Measurements from ENCODE around the gene THUMPD3. TPM values are rescaled to one million over a fixed set of nuclear protein-coding genes. Genes with fewer than 3 reads are reported as not detected.
A peak's percentile ranks its signal among the peaks of the same experiment; 100 is the strongest.

Gene THUMPD3
- total and polyA plus RNA-seq, 9 of the 15 experiments (the other 6 are each of a cell fraction or from before 2014, with no cell fraction given), result 58.3 to 132 (median 113) TPM

DNA sequence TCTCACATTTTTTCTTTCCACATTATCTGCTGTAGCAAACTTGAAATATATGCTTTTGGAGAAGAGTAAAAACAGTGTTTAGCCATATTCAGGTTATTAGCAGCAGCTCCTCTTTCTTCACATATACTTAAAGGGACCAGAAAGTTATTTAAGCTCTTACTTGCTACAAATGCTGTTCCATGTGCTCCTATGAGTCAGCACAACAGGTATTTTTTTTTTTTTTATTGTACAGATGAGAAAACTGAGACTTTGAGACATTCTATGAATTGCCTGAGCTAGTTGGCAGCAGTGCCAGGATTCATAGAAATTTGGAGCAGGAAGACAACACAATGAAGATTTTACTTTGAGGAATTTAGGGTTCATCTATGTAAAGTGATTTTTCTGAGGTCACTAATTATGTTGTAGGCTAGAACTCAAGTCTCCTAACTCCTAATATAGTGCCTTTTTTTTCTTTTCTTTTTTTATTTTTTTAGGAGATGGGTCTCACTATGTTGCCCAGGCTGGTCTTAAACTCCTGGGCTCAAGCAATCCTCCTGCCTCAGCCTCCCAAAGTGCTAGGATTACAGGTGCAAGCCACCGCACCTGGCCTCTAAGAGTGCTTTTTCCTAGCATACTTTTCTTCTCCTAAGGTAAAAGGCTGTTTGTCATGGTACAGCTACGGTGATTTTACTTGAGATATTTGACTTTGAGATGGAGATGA lies 58.1 kb downstream of the THUMPD3 start (continued):
- TF ChIP-seq NR2C2 (CRISPR knock-in tag; IDR thresholded peaks at IDR 0.05), result no peak
- TF ChIP-seq NR2C2 (tag; IDR thresholded peaks at IDR 0.05), result no peak
- TF ChIP-seq TCF7L2 (IDR thresholded peaks at IDR 0.05; ENCODE audit: low read depth, low read length), result no peak
- no peak for TF ChIP-seq ESRRB (CRISPR knock-in tag; IDR thresholded peaks at IDR 0.05; ENCODE audit: borderline replicate concordance)
- peak; percentile 25; the same call in 1 of the 2 replicates for TF ChIP-seq MAFF (IDR thresholded peaks at IDR 0.05; ENCODE audit: low read length)
- no peak for TF ChIP-seq JUND (IDR thresholded peaks at IDR 0.05; ENCODE audit: borderline replicate concordance, low read depth, low read length)
- peak; percentile 59; the same call in 1 of the 3 replicates for TF ChIP-seq JUND (tag; IDR thresholded peaks at IDR 0.05; ENCODE audit: borderline replicate concordance, low read depth, low read length)
- TF ChIP-seq DMBX1 (CRISPR knock-in tag; IDR thresholded peaks at IDR 0.05; ENCODE audit: borderline replicate concordance), result 0 out of 2 replicates have a peak, but pooled peaks have one; percentile 28
- peak; percentile 64 for TF ChIP-seq RBM25 (IDR thresholded peaks at IDR 0.05; ENCODE audit: low read depth, low read length, severe bottlenecking)
- no peak for TF ChIP-seq HCFC1 (IDR thresholded peaks at IDR 0.05; ENCODE audit: low read depth, low read length)
- no peak for TF ChIP-seq RBM34 (IDR thresholded peaks at IDR 0.05; ENCODE audit: borderline replicate concordance, insufficient read depth, low read length)
- 0 out of 2 replicates have a peak, but pooled peaks have one; percentile 26 for TF ChIP-seq NBN (IDR thresholded peaks at IDR 0.05; ENCODE audit: low read depth)
- no peak for TF ChIP-seq SNRNP70 (optimal IDR thresholded peaks at IDR 0.05; ENCODE audit: low read depth, low read length)
- TF ChIP-seq HDGF (IDR thresholded peaks at IDR 0.05), result 0 out of 2 replicates have a peak, but pooled peaks have one; percentile 16
- 0 out of 2 replicates have a peak, but pooled peaks have one; percentile 36 for TF ChIP-seq MTA1 (IDR thresholded peaks at IDR 0.05; ENCODE audit: borderline replicate concordance)
- no peak for TF ChIP-seq SIN3B (IDR thresholded peaks at IDR 0.05; ENCODE audit: low read depth)
- TF ChIP-seq ZNF121 (CRISPR knock-in tag; conservative IDR thresholded peaks at IDR 0.05), result peak; percentile 85
- TF ChIP-seq, protein P1, sequence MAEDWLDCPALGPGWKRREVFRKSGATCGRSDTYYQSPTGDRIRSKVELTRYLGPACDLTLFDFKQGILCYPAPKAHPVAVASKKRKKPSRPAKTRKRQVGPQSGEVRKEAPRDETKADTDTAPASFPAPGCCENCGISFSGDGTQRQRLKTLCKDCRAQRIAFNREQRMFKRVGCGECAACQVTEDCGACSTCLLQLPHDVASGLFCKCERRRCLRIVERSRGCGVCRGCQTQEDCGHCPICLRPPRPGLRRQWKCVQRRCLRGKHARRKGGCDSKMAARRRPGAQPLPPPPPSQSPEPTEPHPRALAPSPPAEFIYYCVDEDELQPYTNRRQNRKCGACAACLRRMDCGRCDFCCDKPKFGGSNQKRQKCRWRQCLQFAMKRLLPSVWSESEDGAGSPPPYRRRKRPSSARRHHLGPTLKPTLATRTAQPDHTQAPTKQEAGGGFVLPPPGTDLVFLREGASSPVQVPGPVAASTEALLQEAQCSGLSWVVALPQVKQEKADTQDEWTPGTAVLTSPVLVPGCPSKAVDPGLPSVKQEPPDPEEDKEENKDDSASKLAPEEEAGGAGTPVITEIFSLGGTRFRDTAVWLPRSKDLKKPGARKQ (CRISPR knock-in tag; IDR thresholded peaks at IDR 0.05), result no peak
- no peak for TF ChIP-seq MAZ (CRISPR knock-in tag; conservative IDR thresholded peaks at IDR 0.05 in 1 of 2, IDR thresholded peaks at IDR 0.05 in 1 of 2)
- TF ChIP-seq, protein P2, sequence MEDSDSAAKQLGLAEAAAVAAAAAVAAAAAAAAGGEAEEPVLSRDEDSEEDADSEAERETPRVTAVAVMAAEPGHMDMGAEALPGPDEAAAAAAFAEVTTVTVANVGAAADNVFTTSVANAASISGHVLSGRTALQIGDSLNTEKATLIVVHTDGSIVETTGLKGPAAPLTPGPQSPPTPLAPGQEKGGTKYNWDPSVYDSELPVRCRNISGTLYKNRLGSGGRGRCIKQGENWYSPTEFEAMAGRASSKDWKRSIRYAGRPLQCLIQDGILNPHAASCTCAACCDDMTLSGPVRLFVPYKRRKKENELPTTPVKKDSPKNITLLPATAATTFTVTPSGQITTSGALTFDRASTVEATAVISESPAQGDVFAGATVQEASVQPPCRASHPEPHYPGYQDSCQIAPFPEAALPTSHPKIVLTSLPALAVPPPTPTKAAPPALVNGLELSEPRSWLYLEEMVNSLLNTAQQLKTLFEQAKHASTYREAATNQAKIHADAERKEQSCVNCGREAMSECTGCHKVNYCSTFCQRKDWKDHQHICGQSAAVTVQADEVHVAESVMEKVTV (CRISPR knock-in tag; IDR thresholded peaks at IDR 0.05), result no peak
